ENCODE measurements around the gene NTMT1.
"Not testable (repeated sequence)": the region's sequence is repeated elsewhere in the genome, so short reads cannot be mapped to it uniquely, and the experiment has no call there.

Gene NTMT1

GRCh38 chr9:129656795-129657390 is 30.9 kb downstream of the NTMT1 start:
- TF ChIP-seq CTCF (IDR thresholded peaks at IDR 0.05; ENCODE audit: control insufficient read depth, extremely low read depth, insufficient read depth), result no peak
- no peak for DNase-seq (ENCODE audit: low read depth)

GRCh38 chr9:129661029-129661428 is 35.1 kb downstream of the NTMT1 start:
- TF ChIP-seq CTCF (IDR thresholded peaks at IDR 0.05; ENCODE audit: control insufficient read depth, extremely low read depth, insufficient read depth), result no peak
- H3K4me3 ChIP-seq (ENCODE audit: low read depth, low read length), result no peak overlapping the region
- no peak for DNase-seq (ENCODE audit: low read depth)

More at GRCh38 chr9:129656795-129657390, 30.9 kb downstream of the NTMT1 start:
- no peak overlapping the region for H3K4me3 ChIP-seq (ENCODE audit: low read depth, low read length)

- not testable (repeated sequence) for H3K4me3 ChIP-seq (ENCODE audit: low read depth, low read length); DNase-seq (ENCODE audit: low read depth)
Measured at GRCh38 chr9:129662239-129662638, 36.3 kb downstream of the NTMT1 start.

DNA sequence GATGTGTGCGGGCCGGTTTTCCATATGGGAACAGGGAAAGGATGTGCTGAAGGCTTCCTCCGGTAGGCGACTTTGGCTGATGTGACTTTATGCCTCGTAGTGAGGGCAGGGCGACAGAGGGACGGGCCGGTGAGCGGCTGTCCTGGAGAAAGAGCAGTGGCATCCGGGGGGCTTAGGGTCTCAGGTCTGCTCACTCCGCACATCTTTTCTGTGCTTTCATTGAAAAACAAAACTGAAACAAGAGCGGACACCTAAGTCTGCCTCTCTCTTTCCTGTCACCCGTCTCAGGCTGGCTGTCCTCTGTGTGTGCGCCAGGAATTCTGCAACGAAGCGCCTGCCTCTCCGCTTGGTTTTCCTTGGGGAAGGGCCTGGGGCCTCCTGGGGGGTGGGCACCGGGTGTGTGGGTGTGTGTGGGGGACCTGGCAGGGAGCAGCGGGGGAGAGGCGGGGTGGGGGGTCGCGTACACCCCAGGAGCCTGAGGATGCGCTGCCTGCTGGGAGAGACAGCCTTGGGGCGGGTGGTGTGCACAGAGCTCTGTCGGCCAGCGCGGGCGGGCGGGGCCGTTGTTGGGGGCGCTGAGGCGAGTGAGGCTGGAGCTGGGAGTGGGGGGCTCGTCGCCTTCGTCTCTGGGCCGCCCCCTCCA is 38.9 kb downstream of the NTMT1 start:
- DNase-seq (ENCODE audit: low read depth), result no peak
- TF ChIP-seq CTCF (IDR thresholded peaks at IDR 0.05; ENCODE audit: control insufficient read depth, extremely low read depth, insufficient read depth), result no peak
- H3K4me3 ChIP-seq (ENCODE audit: low read depth, low read length), result no peak overlapping the region

- DNase-seq (ENCODE audit: low read depth), result no peak
- no peak for TF ChIP-seq CTCF (IDR thresholded peaks at IDR 0.05; ENCODE audit: control insufficient read depth, extremely low read depth, insufficient read depth)
- H3K4me3 ChIP-seq (ENCODE audit: low read depth, low read length), result no peak within 1 kb of the TSS
Measured at GRCh38 chr9:129665389-129665775, 39.4 kb downstream of the NTMT1 start, which contains the start of gene PRRX2. Gene PRRX2 (plus strand): TSS chr9:129665647. CDS start chr9:129665868, 221 bp downstream.

- TF ChIP-seq CTCF (IDR thresholded peaks at IDR 0.05; ENCODE audit: control insufficient read depth, extremely low read depth, insufficient read depth), result no peak
- no peak for DNase-seq (ENCODE audit: low read depth)
- no peak overlapping the region for H3K4me3 ChIP-seq (ENCODE audit: low read depth, low read length)
Measured at GRCh38 chr9:129665814-129666520, 40.0 kb downstream of the NTMT1 start.

- no peak for TF ChIP-seq CTCF (IDR thresholded peaks at IDR 0.05; ENCODE audit: control insufficient read depth, extremely low read depth, insufficient read depth)
- DNase-seq (ENCODE audit: low read depth), result no peak
- no peak overlapping the region for H3K4me3 ChIP-seq (ENCODE audit: low read depth, low read length)
Measured at GRCh38 chr9:129666575-129666974, 40.6 kb downstream of the NTMT1 start.
